GM13977 (cell line): ENCODE results near the gene GRIA2.

Experiments used
- DNase-seq: peaks from one replicate; pipeline ENCODE4 v3.0.0; 2012; ENCODE audit warnings: low spot score
- in situ Hi-C: fragments of 300-500 bp; cut with MboI; formaldehyde crosslinking; loops from one replicate; pipeline ENCODE4 v1.12.0; 2022; ENCODE audit warnings: low sequenced_read_pairs, low pct_unique_long_range_greater_than_20kb, mixed read lengths, inconsistent platforms; ENCODE audit not compliant: unreplicated experiment
- TF ChIP-seq, protein P1 (sequence below): IDR thresholded peaks from 2 replicates; pipeline ENCODE4 v1.5.1; 2012; ENCODE audit warnings: mild to moderate bottlenecking, control low read depth; ENCODE audit not compliant: insufficient read depth; ENCODE audit errors: extremely low read depth, missing control alignments

The GRIA2 gene

GRCh38 chr4:157327666-157328065, 107.1 kb downstream of the GRIA2 start:
- in situ Hi-C loops = no loop called here

DNA sequence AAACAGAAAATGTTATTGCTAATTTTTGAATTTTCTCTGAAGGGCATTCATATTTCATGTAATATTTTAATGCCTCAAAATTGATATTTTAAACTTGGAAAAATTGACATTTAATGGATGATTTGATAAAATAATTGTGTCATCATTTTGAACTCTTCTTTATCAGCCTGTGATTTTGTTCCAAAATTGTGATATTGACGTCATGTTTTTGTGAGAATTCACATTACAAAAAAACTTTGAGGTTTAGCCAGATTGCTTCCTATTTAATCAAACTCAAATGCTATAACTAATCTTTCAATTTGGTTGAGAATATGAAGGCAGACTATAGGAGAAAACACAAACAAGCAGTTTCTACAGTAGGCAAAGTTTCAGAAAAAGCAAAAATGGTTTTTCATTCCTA, 137.4 kb downstream of the GRIA2 start:
- TF ChIP-seq, protein P1, sequence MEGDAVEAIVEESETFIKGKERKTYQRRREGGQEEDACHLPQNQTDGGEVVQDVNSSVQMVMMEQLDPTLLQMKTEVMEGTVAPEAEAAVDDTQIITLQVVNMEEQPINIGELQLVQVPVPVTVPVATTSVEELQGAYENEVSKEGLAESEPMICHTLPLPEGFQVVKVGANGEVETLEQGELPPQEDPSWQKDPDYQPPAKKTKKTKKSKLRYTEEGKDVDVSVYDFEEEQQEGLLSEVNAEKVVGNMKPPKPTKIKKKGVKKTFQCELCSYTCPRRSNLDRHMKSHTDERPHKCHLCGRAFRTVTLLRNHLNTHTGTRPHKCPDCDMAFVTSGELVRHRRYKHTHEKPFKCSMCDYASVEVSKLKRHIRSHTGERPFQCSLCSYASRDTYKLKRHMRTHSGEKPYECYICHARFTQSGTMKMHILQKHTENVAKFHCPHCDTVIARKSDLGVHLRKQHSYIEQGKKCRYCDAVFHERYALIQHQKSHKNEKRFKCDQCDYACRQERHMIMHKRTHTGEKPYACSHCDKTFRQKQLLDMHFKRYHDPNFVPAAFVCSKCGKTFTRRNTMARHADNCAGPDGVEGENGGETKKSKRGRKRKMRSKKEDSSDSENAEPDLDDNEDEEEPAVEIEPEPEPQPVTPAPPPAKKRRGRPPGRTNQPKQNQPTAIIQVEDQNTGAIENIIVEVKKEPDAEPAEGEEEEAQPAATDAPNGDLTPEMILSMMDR = no peak
- in situ Hi-C loops = no loop called here
- DNase-seq = no peak

More at GRCh38 chr4:157327666-157328065, 107.1 kb downstream of the GRIA2 start:
- TF ChIP-seq, protein P1 = no peak
- no peak for DNase-seq

- in situ Hi-C loops = no loop called here
- TF ChIP-seq, protein P1 = no peak
- no peak for DNase-seq
Measured at GRCh38 chr4:157358439-157358838, 137.9 kb downstream of the GRIA2 start.

- no peak for DNase-seq
- in situ Hi-C loops = no loop called here
Measured at GRCh38 chr4:157358851-157359250, 138.3 kb downstream of the GRIA2 start.

DNA sequence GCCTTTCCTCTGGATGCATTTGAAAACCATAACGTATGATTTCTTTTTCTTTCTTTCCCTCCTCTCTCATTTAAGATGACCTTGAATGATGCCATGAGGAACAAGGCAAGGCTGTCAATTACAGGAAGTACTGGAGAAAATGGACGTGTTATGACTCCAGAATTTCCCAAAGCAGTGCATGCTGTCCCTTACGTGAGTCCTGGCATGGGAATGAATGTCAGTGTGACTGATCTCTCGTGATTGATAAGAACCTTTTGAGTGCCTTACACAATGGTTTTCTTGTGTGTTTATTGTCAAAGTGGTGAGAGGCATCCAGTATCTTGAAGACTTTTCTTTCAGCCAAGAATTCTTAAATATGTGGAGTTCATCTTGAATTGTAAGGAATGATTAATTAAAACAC, 142.8 kb downstream of the GRIA2 start:
- in situ Hi-C loops = no loop called here
- no peak for DNase-seq
- TF ChIP-seq, protein P1 = no peak

More at GRCh38 chr4:157358851-157359250, 138.3 kb downstream of the GRIA2 start:
- TF ChIP-seq, protein P1 = no peak

GRCh38 chr4:157372154-157372553, 151.6 kb downstream of the GRIA2 start:
- TF ChIP-seq, protein P1 = no peak
- DNase-seq = no peak
- in situ Hi-C loops = no loop called here

- DNase-seq = no peak
- in situ Hi-C loops = no loop called here
- TF ChIP-seq, protein P1 = no peak
Measured at GRCh38 chr4:157372567-157372966, 152.0 kb downstream of the GRIA2 start.
